GM18858 (cell line): ENCODE results near the gene CPE.
"Not testable (repeated sequence)": the region's sequence is repeated elsewhere in the genome, so short reads cannot be mapped to it uniquely, and the experiment has no call there.

ENCODE experiments used
- ATAC-seq: cut with Tn5 transposase; IDR thresholded peaks from one replicate; pipeline ENCODE4 v1.9.1; 2021; ENCODE audit not compliant: unreplicated experiment

CPE gene

DNA sequence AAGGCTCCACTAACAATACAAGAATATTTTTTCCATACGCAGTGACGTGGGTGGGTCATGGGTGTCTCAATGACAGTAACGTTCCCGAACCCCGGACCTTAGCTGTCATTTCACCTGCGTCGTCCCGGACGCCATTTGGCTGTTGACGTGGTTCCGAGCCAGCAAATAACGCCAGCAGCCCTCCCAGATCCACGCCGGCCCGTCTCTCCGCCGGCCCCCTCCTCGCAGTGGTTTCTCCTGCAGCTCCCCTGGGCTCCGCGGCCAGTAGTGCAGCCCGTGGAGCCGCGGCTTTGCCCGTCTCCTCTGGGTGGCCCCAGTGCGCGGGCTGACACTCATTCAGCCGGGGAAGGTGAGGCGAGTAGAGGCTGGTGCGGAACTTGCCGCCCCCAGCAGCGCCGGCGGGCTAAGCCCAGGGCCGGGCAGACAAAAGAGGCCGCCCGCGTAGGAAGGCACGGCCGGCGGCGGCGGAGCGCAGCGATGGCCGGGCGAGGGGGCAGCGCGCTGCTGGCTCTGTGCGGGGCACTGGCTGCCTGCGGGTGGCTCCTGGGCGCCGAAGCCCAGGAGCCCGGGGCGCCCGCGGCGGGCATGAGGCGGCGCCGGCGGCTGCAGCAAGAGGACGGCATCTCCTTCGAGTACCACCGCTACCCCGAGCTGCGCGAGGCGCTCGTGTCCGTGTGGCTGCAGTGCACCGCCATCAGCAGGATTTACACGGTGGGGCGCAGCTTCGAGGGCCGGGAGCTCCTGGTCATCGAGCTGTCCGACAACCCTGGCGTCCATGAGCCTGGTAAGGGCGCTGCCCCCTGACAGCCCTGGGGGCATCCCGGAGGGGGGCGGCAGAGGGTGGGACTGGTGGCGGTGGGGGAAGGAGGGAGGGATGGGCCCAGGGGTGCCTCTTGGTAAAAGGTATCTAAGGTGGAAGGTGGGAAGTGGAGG lies at the start of gene CPE:
CPE (plus strand) TSS at position 264 of the 933 bp plus-strand sequence; CDS start at position 478, 214 bp downstream.
- ATAC-seq = peak; percentile 82

DNA sequence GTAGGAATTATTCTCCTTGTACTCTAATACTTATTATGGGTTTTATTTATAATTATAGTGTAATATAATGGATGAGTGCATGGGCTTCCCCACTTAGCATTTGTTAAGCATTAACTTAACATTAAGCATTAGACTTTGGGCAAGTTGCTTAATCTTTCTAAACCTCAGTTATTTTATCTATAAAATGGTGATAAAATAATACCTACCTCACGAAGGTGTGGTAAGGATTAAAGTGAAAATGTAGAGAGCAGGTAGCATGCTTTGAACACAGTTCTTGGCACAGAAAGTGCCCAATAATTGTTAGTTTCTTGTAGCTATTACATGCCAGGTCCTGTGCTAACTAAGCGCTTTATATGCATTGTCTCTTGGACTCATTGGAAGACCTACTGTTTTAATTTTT lies 48.7 kb upstream of the CPE start:
- ATAC-seq = no peak

DNA sequence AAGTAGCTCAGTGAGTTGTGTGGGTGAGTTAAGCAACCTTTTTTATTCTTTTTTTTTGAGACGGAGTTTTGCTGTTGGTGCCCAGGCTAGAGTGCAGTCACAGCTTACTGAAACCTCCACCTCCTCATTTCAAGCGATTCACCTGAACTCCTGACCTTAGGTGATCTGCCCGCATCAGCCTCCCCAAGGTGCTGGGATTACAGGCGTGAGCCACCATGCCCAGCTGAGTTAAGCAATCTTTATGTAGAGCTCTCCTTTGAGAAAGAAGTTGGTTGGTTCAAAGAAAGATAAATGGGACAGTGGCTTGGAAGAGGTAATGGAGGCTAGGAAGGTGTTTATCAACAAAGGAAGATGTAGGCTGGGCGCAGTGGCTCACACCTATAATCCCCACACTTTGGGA lies 48.1 kb upstream of the CPE start:
- no peak for ATAC-seq

DNA sequence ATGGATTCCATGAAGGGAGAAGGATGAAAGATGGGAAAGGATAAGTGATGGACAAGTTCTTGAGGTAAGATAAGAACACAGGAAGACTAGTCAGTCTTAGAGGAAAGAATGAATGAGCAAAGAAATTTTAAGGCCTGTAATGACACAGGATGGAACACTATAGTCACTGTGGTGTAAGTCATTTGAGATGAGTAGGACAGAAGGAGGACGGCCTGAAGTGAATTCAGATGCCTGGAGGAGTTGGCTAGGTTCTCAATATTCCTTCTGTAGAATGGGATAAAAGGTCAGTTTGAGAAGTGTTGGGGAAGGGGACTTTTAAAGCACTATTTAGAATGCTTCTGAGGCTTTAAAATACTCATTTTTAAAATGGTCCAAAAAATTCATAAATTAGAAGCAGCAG lies 47.4 kb upstream of the CPE start:
- ATAC-seq = no peak

DNA sequence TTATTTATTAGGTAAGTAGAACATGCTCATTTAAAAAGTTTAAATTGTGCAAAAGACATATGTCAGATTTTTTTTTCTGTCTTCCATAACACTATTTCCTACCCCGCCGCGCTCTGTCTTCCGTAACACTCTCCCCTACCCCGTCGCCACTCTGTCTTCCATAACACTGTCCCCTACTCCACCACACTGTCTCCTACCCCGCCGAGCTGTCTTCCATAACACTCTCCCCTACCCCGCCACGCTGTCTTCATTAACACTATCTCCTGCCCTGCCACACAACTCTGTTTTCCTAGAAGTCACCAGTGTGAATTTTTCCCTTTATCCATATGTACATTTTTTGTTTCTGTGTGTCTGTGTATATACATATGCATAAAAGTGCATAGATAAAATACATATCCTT lies 47.0 kb upstream of the CPE start:
- ATAC-seq = no peak

DNA sequence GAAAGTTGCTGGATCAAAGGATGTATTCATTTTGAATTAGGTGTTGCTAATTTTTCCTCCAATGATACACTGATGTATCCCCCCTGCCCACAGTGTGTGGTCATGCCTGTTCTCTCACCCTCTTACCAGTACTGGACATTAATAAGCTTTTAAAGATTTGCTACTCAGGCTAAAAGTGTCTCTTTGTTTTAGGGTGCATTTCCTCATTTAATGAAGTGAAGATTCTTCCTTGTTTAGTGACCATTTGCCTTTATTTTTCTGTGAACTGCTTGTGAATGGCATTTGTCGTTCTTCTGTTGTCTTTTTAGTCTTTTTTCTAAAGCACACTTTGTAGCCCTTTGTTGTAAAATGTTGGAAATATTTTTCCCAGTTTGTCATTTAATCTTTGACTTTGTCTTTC lies 46.3 kb upstream of the CPE start:
- no peak for ATAC-seq

DNA sequence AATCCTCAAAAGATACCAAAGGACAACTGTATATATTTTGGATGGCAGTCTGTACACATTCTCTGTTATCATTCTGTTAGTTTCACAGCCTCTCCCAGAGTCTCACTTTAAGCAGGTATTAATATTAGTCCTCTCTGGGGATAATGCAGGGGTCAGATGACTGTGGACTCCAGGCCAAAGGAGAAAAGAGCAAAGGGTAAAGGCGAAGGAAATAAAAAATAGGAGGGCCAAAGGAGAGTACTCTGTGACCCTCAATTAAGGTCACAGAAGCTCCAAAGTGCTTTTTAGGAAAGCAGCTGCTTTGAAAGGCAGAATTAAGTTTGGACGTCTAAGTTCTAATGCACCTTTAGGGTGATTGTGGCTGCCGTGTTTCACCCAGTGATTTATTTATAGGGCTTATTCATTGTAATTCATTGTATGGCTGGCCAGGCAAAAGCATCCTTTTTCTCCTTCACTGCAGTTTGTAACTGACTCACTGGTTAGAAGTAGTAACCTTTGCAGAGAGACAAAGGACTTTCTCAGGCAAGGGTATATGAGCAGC lies 43.6 kb upstream of the CPE start:
- no peak for ATAC-seq

DNA sequence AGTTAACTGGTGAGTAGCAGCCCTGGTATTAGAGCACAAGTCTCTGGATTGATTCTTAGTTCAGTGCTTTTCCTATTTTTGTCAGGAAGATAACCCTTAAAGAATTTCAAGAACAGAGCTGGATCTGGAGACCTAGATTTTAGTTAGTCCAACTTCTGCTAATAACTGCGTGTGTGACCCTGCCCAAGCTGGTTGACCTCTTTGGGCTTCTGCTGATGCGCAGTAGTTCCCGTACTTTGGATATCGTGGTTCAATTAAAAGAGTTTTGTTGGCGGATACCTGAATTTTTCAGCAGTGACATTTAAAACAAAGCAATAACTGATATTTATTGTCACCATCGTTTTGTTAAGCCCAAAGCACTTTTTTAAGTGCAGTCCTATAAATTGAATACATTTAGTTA lies 42.1 kb upstream of the CPE start:
- no peak for ATAC-seq

DNA sequence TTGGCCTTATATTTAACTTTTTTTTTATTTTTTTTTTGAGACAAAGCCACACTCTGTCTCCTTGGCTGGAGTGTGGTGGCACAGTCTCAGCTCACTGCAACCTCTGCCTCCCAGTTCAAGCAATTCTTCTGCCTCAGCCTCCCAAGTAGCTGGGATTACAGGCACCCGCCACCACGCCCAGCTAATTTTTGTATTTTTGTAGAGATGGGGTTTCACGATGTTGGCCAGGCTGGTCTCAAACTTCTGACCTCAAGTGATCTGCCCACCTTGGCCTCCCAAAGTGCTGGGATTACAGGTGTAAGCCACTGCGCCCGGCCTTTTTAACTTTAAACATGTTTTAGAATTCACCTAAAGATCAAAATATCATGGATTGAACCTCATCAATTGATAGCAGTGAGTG lies 36.5 kb upstream of the CPE start:
- not testable (repeated sequence) for ATAC-seq

DNA sequence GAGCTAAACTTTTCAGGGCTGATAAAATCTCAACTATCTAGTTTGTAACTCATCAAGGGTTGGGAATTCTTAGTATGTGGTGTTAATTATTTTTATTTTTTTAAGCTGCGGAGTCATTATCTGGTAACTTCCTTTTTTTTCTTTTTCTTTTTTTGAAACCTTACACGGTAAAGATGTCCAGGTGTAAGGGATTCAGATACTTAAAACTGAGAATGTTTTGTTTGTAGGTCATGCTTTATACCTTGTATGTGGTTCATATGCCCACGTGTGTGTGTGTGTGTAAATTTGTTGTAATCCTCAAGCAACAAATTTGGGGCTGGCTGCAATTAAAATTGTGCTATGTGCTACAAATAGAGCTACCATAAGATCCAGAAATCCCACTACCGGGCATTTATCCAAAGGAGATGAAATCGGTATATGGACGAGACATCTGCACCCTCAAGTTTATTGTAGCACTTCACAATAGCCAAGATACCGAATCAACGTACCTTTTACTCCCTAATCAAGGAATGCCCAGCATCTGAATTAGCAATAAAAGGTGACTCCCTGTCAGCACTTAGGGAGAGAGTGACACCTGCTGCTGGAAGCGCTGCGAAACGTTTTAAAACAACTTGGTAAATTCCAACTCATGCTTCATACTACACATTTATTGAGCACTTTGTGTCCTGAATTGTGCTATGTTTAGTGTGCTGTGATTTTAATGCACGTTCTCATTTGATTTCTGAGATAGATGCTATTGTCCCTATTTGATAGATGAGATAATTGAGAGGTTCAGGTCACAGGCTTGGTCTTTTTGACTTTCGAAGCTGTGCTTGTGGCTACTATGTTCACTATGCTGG lies 35.2 kb upstream of the CPE start:
- no peak for ATAC-seq

DNA sequence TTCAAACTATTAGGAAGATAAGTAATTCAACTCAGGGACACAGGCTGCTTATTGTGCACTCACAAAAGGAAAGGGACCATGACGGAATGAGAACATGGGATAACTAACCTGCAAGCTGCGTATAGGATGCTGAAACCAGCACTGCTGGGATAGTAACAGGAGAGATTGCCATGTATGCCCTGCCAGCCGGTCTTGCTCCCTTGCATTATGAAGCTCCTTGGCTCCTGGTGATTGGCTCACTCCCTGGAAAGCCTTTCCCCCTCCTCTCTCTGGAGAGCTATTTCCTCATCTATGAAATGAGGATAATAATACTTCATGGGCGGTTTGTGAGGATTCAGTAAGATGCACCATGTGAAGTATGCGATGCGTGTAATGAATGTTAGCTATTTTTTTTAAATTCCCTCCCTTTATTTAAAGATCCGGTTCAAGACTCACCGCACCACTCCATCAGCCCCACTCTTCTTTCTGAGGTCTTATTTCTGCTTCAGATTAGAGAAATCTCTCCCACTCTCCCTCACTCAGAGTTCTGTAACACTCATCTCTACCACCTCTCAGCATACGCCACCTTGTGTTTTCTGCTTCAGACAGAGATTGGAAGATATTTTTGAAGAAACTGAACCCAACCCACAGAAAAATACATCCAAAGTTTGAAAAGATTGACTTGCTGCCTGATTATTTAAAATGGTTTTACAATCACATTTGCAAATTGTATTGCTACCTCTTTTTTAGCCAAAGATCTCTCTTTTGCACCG lies 33.0 kb upstream of the CPE start:
- no peak for ATAC-seq

DNA sequence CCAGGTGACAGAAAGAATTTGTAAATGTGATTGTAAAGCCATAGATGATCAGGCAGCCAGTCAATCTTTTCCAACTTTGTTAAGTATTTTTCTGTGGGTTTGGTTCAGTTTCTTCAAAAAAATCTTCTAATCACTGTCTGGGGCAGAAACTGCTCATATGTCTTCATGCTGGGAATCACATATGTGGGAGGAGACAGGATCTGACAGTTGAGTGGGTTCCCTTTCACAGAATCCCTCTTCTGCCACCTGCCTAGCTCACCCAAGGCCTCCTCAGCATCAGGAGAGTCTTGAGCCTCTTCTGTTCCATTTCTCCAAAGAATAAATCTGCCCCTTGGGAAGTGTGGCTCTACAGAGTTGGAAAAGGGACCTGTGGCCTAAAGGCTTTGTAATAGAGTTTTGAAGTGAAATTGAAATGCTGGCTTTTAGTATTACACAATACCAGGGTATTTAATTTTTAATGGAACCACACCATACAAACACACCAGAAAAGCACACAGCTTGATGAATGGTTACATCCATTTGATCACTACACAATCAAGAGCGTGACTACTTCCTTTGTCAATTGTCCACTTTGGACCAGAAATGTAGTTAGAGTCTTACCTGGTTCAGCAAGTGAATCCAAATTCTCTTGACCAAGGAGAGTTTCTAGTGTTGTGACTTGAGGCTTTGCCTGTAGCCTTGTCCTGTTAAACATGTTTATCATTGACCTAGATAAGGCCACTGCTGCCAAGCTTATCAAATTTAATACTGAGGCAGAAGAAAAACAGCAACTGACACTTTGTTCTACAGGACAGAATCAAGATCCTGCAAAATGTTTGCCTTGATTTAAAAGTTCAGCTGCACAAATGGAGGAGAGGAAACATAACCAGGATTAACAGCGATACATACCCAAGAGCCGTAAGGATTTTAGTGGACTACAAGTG lies 30.9 kb upstream of the CPE start:
- no peak for ATAC-seq

DNA sequence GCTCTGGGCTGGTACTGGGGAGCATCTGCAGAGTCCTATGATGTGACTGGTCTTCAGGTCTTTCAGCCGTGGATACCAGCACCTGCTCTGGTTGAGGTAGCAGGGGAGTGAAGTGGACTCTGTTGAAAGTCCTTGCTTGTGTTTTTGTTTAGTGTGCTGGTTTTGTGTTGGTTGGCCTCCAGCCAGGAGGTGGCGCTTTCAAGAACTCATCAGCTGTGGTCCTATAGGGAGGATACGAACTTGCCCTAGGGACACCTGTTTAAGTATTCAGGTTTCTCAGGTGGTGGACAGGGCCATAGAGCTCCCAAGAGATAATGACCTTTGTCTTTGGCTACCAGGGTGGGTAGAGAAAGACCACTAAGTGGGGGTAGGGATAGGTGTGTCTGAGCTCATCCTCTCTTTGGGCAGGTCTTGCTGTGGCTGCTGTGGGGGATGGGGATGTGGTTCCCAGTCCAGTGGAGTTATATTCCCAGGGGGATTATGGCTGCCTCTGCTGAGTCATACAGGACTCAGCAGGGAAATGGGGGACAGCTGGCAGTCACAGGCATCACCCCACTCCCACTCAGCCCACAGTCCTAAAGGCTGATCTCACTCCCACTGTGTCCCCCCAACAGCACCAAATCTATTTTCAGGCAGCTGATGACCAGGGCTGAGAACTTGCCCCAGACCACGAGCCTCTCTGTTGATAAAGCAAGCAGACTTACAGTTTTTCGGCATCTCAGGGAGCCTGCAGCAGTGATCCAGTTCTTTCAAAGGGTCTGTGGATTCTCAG lies 27.3 kb upstream of the CPE start:
- no peak for ATAC-seq

DNA sequence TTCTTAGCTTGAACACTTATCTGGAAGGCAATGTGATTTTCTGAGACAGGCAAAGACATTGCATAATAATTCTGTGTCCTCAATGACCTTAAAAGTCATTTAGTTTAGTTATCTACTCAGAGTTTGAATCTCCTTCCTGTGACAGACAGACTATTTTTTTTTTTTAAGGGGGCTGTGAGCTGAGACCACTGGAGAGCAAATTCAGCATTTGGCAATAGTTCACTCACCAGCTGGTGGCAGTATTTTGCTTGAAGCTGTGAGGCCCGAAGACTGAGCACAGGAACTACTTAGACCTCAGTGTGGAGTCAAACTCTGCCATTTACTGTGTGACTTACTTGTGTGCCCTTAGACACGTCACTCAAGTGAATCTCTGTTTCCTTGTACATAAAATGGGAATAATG lies 22.9 kb upstream of the CPE start:
- ATAC-seq = no peak

DNA sequence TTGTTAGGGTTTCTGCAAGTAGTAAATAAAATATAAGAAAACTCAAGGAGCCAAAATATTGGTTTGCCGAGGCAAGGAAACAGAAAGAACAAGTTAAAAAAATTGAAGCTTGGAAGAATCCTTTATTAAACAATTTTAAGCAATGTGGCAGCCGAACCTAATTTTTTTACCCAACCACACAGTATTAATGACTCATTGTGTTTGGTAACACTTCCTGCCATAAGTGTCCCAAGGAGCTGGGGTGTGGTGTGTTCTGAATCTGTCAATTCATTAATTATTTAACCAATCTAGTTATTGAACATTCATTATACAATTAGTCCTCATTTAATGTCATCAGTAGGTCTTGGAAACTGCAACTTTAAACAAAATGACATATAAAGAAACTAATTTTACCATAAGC lies 19.3 kb upstream of the CPE start:
- ATAC-seq = no peak

DNA sequence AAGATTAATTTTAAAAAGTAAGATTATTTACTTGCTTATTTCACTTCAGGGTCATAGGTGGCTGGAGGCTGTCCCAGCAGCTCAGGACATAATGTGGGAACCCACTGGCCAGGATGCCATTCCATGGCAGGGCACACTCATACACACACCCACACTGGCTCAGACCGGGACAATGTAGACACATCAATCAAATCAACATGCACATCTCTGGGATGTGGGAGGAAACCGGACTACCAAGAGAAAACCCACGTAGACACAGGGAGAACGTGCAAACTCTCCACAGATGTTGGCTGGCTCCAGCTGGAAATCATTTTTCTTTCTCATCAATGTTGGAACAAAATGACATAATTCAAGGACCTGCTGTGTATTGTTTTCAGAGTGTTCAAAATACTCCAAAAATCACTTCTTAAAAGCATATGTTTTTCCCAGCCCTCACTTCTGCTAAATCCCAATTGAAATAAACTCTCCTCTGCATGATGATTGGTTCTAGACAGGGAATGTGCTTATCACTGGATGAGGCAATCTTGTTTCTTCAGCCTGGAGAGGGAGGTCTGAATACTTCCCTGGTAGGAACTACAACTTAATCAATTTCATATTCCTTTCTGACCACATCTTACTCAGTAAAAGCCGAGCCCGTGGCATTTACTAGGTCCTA lies 18.6 kb upstream of the CPE start:
- ATAC-seq = no peak

DNA sequence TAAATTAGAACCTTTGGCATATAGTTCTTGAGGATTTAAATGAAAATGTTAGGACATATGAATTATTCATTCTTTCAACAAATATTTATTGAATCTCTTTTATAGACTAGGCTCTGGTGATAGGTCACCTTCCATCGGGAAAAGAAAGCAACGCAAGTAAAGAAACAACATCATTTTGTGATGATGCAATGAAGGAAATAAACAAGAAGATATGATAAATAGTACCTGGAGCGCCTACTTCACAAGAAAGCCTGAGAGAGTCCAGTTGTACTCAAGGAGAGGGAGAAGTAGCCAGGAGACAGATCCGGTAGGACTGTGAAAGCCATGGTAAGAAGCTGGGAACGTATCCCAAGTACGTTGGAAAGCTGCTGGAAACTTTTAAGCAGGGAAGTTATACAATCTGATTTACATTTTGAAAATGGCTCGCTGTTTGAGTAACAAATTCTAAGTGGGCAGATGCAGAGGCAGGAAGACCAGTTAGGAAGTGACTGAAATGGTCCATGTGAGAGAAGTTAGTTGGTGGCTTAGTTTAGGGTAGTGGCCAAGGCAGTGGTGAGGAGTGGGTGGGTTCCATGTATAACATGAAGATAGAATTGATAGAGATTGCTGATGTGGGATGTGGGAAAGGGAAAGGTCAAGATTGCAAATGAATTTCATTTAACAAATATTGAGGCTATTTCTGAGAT lies 17.7 kb upstream of the CPE start:
- ATAC-seq = no peak

DNA sequence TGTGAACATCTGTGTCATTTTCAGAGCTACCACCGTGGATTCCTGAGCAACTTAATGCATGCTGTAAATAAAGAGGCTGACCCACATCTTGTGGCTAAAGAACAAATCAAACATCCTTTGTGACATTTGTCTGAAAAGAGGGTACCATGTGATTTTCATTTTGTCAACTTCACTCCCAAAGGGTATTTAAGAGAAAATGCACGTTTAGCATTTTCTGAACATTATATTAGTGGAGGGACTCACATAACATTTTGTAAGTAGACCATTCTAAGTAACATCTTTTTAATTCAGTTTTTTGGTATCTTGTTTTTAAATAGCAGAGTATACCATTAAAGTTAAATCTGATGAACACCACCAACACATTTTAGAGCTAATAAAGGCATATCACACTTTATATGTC lies 17.0 kb upstream of the CPE start:
- ATAC-seq = no peak
